Measurements from ENCODE around the gene IGFN1.

IGFN1 gene

GRCh38 chr1:201184307-201185122 is 6.1 kb upstream of the IGFN1 start:
- Mint-ChIP-seq H3K27me3 (peaks cover 53% of the 10 kb centered on the region), H3K4me3 (no peak overlapping the region), H3K9me3 (no peaks in the 10 kb centered on the region), H3K36me3 (no peaks in the 10 kb centered on the region), H3K4me1 (no peaks in the 10 kb centered on the region), H3K27ac (no peak overlapping the region)
- CTCF ChIA-PET: interaction anchor here (1.1 to 1.4 kb wide), 2 partner anchors 9 to 34 kb away, joined by 3 to 6 read pairs; no protein-coding TSS in a partner anchor
- DNase-seq: no peak

- Mint-ChIP-seq H3K27me3 (peaks cover 58% of the 10 kb centered on the region), H3K9me3 (no peaks in the 10 kb centered on the region), H3K4me1 (no peaks in the 10 kb centered on the region), H3K4me3 (no peak overlapping the region), H3K36me3 (no peaks in the 10 kb centered on the region), H3K27ac (no peak overlapping the region)
- DNase-seq: no peak
- CTCF ChIA-PET: interaction anchor here (1.1 kb wide), 1 partner anchor 35 kb away, joined by 3 read pairs; no protein-coding TSS in a partner anchor
These were observed 5.5 kb upstream of the IGFN1 start for GRCh38 chr1:201185123-201185453.

- no peak for DNase-seq
- Mint-ChIP-seq H3K4me3 (no peak overlapping the region), H3K27ac (no peak overlapping the region), H3K27me3 (peaks cover 56% of the 10 kb centered on the region), H3K36me3 (no peaks in the 10 kb centered on the region), H3K9me3 (no peaks in the 10 kb centered on the region), H3K4me1 (no peaks in the 10 kb centered on the region)
- CTCF ChIA-PET: interaction anchor here (1.1 kb wide), 1 partner anchor 36 kb away, joined by 3 read pairs; no protein-coding TSS in a partner anchor
These were observed 5.0 kb upstream of the IGFN1 start for GRCh38 chr1:201185527-201186128.

GRCh38 chr1:201186192-201186591 is 4.4 kb upstream of the IGFN1 start:
- Mint-ChIP-seq H3K27ac (no peak overlapping the region), H3K36me3 (no peaks in the 10 kb centered on the region), H3K4me3 (no peak overlapping the region), H3K27me3 (peaks cover 53% of the 10 kb centered on the region), H3K4me1 (no peaks in the 10 kb centered on the region), H3K9me3 (no peaks in the 10 kb centered on the region)
- no peak for DNase-seq
- CTCF ChIA-PET: no interaction called here

- no peaks in the 10 kb centered on the region for H3K9me3 Mint-ChIP-seq
- CTCF ChIA-PET: no interaction called here
- H3K36me3 Mint-ChIP-seq: no peaks in the 10 kb centered on the region
- H3K27ac Mint-ChIP-seq: no peak overlapping the region
- no peak overlapping the region for H3K4me3 Mint-ChIP-seq
- DNase-seq: no peak
- H3K4me1 Mint-ChIP-seq: no peaks in the 10 kb centered on the region
- peaks cover 66% of the 10 kb centered on the region for H3K27me3 Mint-ChIP-seq
These were observed 1.5 kb upstream of the IGFN1 start for GRCh38 chr1:201189085-201189484.

- no peak for DNase-seq
- peaks cover 61% of the 10 kb centered on the region for H3K27me3 Mint-ChIP-seq
- no peaks in the 10 kb centered on the region for H3K4me1 Mint-ChIP-seq
- no peak overlapping the region for H3K4me3 Mint-ChIP-seq
- CTCF ChIA-PET: no interaction called here
- no peaks in the 10 kb centered on the region for H3K36me3 Mint-ChIP-seq
- H3K27ac Mint-ChIP-seq: no peak overlapping the region
- no peaks in the 10 kb centered on the region for H3K9me3 Mint-ChIP-seq
These were observed 619 bp upstream of the IGFN1 start for GRCh38 chr1:201190005-201190404.

- H3K4me3 Mint-ChIP-seq: no peak overlapping the region
- no peaks in the 10 kb centered on the region for H3K4me1 Mint-ChIP-seq
- H3K9me3 Mint-ChIP-seq: no peaks in the 10 kb centered on the region
- no peaks in the 10 kb centered on the region for H3K36me3 Mint-ChIP-seq
- CTCF ChIA-PET: interaction anchor here (1.9 kb wide), 1 partner anchor 43 kb away, joined by 7 read pairs; no protein-coding TSS in a partner anchor
- H3K27me3 Mint-ChIP-seq: peaks cover 64% of the 10 kb centered on the region
- no peak overlapping the region for H3K27ac Mint-ChIP-seq
- no peak for DNase-seq
These were observed 1.1 kb downstream of the IGFN1 start for GRCh38 chr1:201191653-201192260.

GRCh38 chr1:201192261-201192788 is 1.7 kb downstream of the IGFN1 start:
- no peaks in the 10 kb centered on the region for H3K36me3 Mint-ChIP-seq
- DNase-seq: no peak
- no peak overlapping the region for H3K4me3 Mint-ChIP-seq
- no peaks in the 10 kb centered on the region for H3K9me3 Mint-ChIP-seq
- peaks cover 61% of the 10 kb centered on the region for H3K27me3 Mint-ChIP-seq
- CTCF ChIA-PET: interaction anchor here (0.7 to 1.9 kb wide), 2 partner anchors 43 to 71 kb away, joined by 3 to 7 read pairs; no protein-coding TSS in a partner anchor
- no peak overlapping the region for H3K27ac Mint-ChIP-seq
- no peaks in the 10 kb centered on the region for H3K4me1 Mint-ChIP-seq

GRCh38 chr1:201194046-201194445 is 3.4 kb downstream of the IGFN1 start:
- Mint-ChIP-seq H3K36me3 (no peaks in the 10 kb centered on the region), H3K27ac (no peak overlapping the region), H3K9me3 (no peaks in the 10 kb centered on the region), H3K4me3 (no peak overlapping the region), H3K4me1 (no peaks in the 10 kb centered on the region), H3K27me3 (peaks cover 52% of the 10 kb centered on the region)
- no peak for DNase-seq
- CTCF ChIA-PET: no interaction called here

GRCh38 chr1:201198598-201198997 is 8.0 kb downstream of the IGFN1 start:
- DNase-seq: no peak
- H3K9me3 Mint-ChIP-seq: no peaks in the 10 kb centered on the region
- no peaks in the 10 kb centered on the region for H3K36me3 Mint-ChIP-seq
- no peak overlapping the region for H3K4me3 Mint-ChIP-seq
- no peak overlapping the region for H3K27ac Mint-ChIP-seq
- peaks cover 23% of the 10 kb centered on the region for H3K27me3 Mint-ChIP-seq
- no peaks in the 10 kb centered on the region for H3K4me1 Mint-ChIP-seq
- CTCF ChIA-PET: no interaction called here

GRCh38 chr1:201205036-201205435 is 14.4 kb downstream of the IGFN1 start:
- Mint-ChIP-seq H3K4me3 (no peak overlapping the region), H3K4me1 (no peaks in the 10 kb centered on the region), H3K27me3 (peaks cover 38% of the 10 kb centered on the region)

GRCh38 chr1:201206176-201206575 is 15.6 kb downstream of the IGFN1 start:
- H3K27me3 Mint-ChIP-seq: peaks cover 43% of the 10 kb centered on the region
- H3K36me3 Mint-ChIP-seq: no peaks in the 10 kb centered on the region
- CTCF ChIA-PET: no interaction called here
- H3K4me1 Mint-ChIP-seq: no peaks in the 10 kb centered on the region
- no peak overlapping the region for H3K27ac Mint-ChIP-seq
- no peaks in the 10 kb centered on the region for H3K9me3 Mint-ChIP-seq
- no peak overlapping the region for H3K4me3 Mint-ChIP-seq
- no peak for DNase-seq

More at GRCh38 chr1:201205036-201205435, 14.4 kb downstream of the IGFN1 start:
- Mint-ChIP-seq H3K27ac (no peak overlapping the region), H3K36me3 (no peaks in the 10 kb centered on the region), H3K9me3 (no peaks in the 10 kb centered on the region)
- CTCF ChIA-PET: interaction anchor here (0.7 kb wide), 1 partner anchor 619 kb away, joined by 3 read pairs; no protein-coding TSS in a partner anchor
- DNase-seq: no peak

- Mint-ChIP-seq H3K36me3 (no peaks in the 10 kb centered on the region), H3K4me1 (no peaks in the 10 kb centered on the region), H3K4me3 (no peak overlapping the region), H3K9me3 (no peaks in the 10 kb centered on the region), H3K27me3 (peaks cover 51% of the 10 kb centered on the region), H3K27ac (no peak overlapping the region)
- CTCF ChIA-PET: interaction anchor here (1.1 kb wide), 1 partner anchor 16 kb away, joined by 3 read pairs; no protein-coding TSS in a partner anchor
- no peak for DNase-seq
These were observed 16.4 kb downstream of the IGFN1 start for GRCh38 chr1:201207046-201207445.

GRCh38 chr1:201208236-201208635 is 17.6 kb downstream of the IGFN1 start:
- Mint-ChIP-seq H3K4me3 (no peak overlapping the region), H3K9me3 (no peaks in the 10 kb centered on the region), H3K4me1 (no peaks in the 10 kb centered on the region), H3K27ac (no peak overlapping the region), H3K27me3 (peaks cover 57% of the 10 kb centered on the region), H3K36me3 (no peaks in the 10 kb centered on the region)
- no peak for DNase-seq
- CTCF ChIA-PET: no interaction called here
